Osteocyte (in vitro differentiated cells): ENCODE data around the gene RNF149. TPM values are rescaled to one million over a fixed set of nuclear protein-coding genes. Genes with fewer than 3 reads are reported as not detected.
A peak's percentile ranks its signal among the peaks of the same experiment; 100 is the strongest.

Experiments
- DNase-seq: peaks from one replicate; pipeline ENCODE4 v3.0.0; 2021; ENCODE audit warnings: mixed read lengths; ENCODE audit not compliant: unreplicated experiment; ENCODE audit errors: extremely low spot score
- H3K27ac Mint-ChIP-seq: one replicate; pipeline ENCODE4 v1.8.0; 2021; ENCODE audit warnings: mild to moderate bottlenecking, mixed read lengths; ENCODE audit not compliant: unreplicated experiment
- H3K27me3 Mint-ChIP-seq: one replicate; pipeline ENCODE4 v1.8.0; 2021; ENCODE audit warnings: mixed read lengths; ENCODE audit not compliant: unreplicated experiment
- H3K36me3 Mint-ChIP-seq: one replicate; pipeline ENCODE4 v1.8.0; 2021; ENCODE audit warnings: mixed read lengths; ENCODE audit not compliant: unreplicated experiment
- H3K4me1 Mint-ChIP-seq: one replicate; pipeline ENCODE4 v1.8.0; 2021; ENCODE audit warnings: mixed read lengths; ENCODE audit not compliant: unreplicated experiment
- H3K4me3 Mint-ChIP-seq: one replicate; pipeline ENCODE4 v1.8.0; 2021; ENCODE audit warnings: mild to moderate bottlenecking, moderate library complexity, mixed read lengths; ENCODE audit not compliant: unreplicated experiment
- H3K9me3 Mint-ChIP-seq: one replicate; pipeline ENCODE4 v1.8.0; 2021; ENCODE audit warnings: mixed read lengths; ENCODE audit not compliant: unreplicated experiment
- CTCF ChIP-seq: fragments of 200-600 bp; sonication (generic); IDR thresholded peaks from 2 replicates; pipeline ENCODE4 v1.5.0; 2021; ENCODE audit warnings: antibody characterized with exemption, mild to moderate bottlenecking, moderate library complexity
- long read RNA-seq: library from polyadenylated mRNA; unstranded; transcript quantifications from one replicate; pipeline ENCODE4 v2.0.0, GENCODE V29; 2021
- total RNA-seq: library from RNA; stranded (reverse); gene quantifications from 2 replicates; pipeline ENCODE4 v1.2.1, GENCODE V29; 2021

RNF149 gene
- 31.8 and 34.7 TPM in 2 replicates for total RNA-seq
- long read RNA-seq, transcript RNF149-201 (7 exons, 2,458 nt), result major isoform, 9 of 16 reads
- long read RNA-seq, partial matches to known transcripts, result 2 of 16 reads
- long read RNA-seq, other reads (novel, unspliced or antisense), result 4 of 16 reads

- Mint-ChIP-seq H3K36me3 (no peaks in the 10 kb centered on the region), H3K9me3 (no peaks in the 10 kb centered on the region), H3K4me1 (peaks cover 42% of the 10 kb centered on the region), H3K27ac (peak within 1 kb of the TSS; percentile 88), H3K27me3 (peaks cover 9% of the 10 kb centered on the region), H3K4me3 (peak within 1 kb of the TSS; percentile 90)
- peak; percentile 98 for DNase-seq
- TF ChIP-seq CTCF, result no peak
Measured at GRCh38 chr2:101308432-101309210, at the start of gene RNF149. RNF149 (minus strand) TSS chr2:101308701; CDS start chr2:101308588, 113 bp downstream.

- no peak overlapping the region for H3K4me3 Mint-ChIP-seq
- DNase-seq, result no peak
- no peaks in the 10 kb centered on the region for H3K9me3 Mint-ChIP-seq
Measured at GRCh38 chr2:101357376-101357775, 48.9 kb upstream of the RNF149 start.

GRCh38 chr2:101356521-101356920 is 48.0 kb upstream of the RNF149 start:
- Mint-ChIP-seq H3K9me3 (no peaks in the 10 kb centered on the region), H3K4me3 (no peak overlapping the region), H3K4me1 (no peaks in the 10 kb centered on the region), H3K27ac (no peak overlapping the region), H3K27me3 (peaks cover 35% of the 10 kb centered on the region), H3K36me3 (no peaks in the 10 kb centered on the region)
- no peak for DNase-seq
- no peak for TF ChIP-seq CTCF

More at GRCh38 chr2:101357376-101357775, 48.9 kb upstream of the RNF149 start:
- H3K4me1 Mint-ChIP-seq, result no peaks in the 10 kb centered on the region
- no peak for TF ChIP-seq CTCF
- H3K36me3 Mint-ChIP-seq, result no peaks in the 10 kb centered on the region
- peaks cover 39% of the 10 kb centered on the region for H3K27me3 Mint-ChIP-seq
- H3K27ac Mint-ChIP-seq, result no peak overlapping the region

- no peaks in the 10 kb centered on the region for H3K9me3 Mint-ChIP-seq
- no peaks in the 10 kb centered on the region for H3K4me1 Mint-ChIP-seq
Measured at GRCh38 chr2:101356055-101356454, 47.6 kb upstream of the RNF149 start.

More at GRCh38 chr2:101356055-101356454, 47.6 kb upstream of the RNF149 start:
- DNase-seq, result no peak
- no peaks in the 10 kb centered on the region for H3K36me3 Mint-ChIP-seq
- no peak for TF ChIP-seq CTCF
- no peak overlapping the region for H3K4me3 Mint-ChIP-seq
- no peak overlapping the region for H3K27ac Mint-ChIP-seq
- peaks cover 33% of the 10 kb centered on the region for H3K27me3 Mint-ChIP-seq
